ENCODE results near the gene GATD1. TPM values are rescaled to one million over a fixed set of nuclear protein-coding genes. Genes with fewer than 3 reads are reported as not detected.

GATD1 gene
- total RNA-seq, 1 donor from 2014 or later = 51.9 TPM

DNA sequence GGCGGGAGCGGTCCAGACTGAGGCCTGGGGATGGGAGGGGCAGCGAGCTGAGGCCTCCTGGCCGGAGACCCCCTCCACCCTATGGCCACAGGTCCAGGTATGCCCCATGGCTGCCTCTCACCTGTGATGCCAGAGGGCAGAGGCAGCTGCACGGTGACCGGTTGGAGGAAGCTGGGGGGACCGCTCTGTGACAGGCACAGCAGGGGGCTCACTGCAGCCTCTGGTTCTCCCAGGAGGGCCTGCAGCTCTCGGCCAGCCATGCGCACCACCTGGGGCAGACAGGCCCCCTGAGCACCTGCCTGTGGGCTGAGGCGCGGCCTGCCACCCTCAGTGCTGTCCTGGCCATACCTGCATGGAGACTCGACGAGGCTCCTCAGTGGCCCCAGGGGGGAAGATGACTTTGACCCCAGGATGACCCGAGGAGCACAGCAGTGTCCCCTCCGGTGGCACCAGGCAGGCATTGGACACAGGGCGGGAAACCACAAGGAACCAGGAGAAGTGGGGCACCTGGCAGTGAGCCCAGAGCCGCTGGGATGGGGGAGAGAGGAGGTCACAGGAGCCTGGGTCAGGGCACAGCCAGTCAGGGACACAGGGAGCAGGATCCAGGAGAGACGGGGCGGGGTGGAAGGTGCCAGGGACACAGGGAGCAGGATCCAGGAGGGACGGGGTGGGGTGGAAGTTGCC is 24.0 kb upstream of the GATD1 start:
- no peak overlapping the region for H3K4me2 ChIP-seq (ENCODE audit: low read length)
- H3K79me2 ChIP-seq (ENCODE audit: insufficient read depth, low read length) = peaks cover 23% of the 10 kb centered on the region
- H4K20me1 ChIP-seq (ENCODE audit: insufficient read depth, low read length) = peaks cover 30% of the 10 kb centered on the region
- no peaks in the 10 kb centered on the region for H3K27me3 ChIP-seq (ENCODE audit: insufficient read depth, low read length)
- no peak overlapping the region for H3K4me3 Mint-ChIP-seq (ENCODE audit: unreplicated experiment)
- H3K27ac Mint-ChIP-seq (ENCODE audit: unreplicated experiment) = no peak overlapping the region
- no peaks in the 10 kb centered on the region for H3K9me3 Mint-ChIP-seq (ENCODE audit: unreplicated experiment)
- H3K27me3 Mint-ChIP-seq (ENCODE audit: low read depth, unreplicated experiment) = no peaks in the 10 kb centered on the region
- DNase-seq (ENCODE audit: low read depth) = no peak
- H3K4me3 ChIP-seq (ENCODE audit: insufficient read depth, low read depth, low read length) = no peak overlapping the region
- H3K36me3 ChIP-seq (ENCODE audit: insufficient read depth, low read length) = no peaks in the 10 kb centered on the region
- TF ChIP-seq EZH2 (IDR thresholded peaks at IDR 0.05; ENCODE audit: insufficient read depth, low read length) (no peak), CTCF (IDR thresholded peaks at IDR 0.05; ENCODE audit: insufficient read depth, low read depth, low read length) (no peak)
- no peaks in the 10 kb centered on the region for H3K4me1 Mint-ChIP-seq (ENCODE audit: low read depth, unreplicated experiment)
- H3K9me3 ChIP-seq (ENCODE audit: insufficient read depth, low read depth, low read length) = no peaks in the 10 kb centered on the region
- no peak overlapping the region for H2AFZ ChIP-seq (ENCODE audit: low read depth, low read length)
- H3K27ac ChIP-seq (ENCODE audit: low read depth, low read length) = no peak overlapping the region
- H3K4me1 ChIP-seq (ENCODE audit: insufficient read depth, low read length) = peaks cover 32% of the 10 kb centered on the region
- FAIRE-seq = no peak
- no peaks in the 10 kb centered on the region for H3K36me3 Mint-ChIP-seq (ENCODE audit: low read depth, unreplicated experiment)
- no peak overlapping the region for H3K9ac ChIP-seq (ENCODE audit: low read length)

- TF ChIP-seq CTCF (IDR thresholded peaks at IDR 0.05; ENCODE audit: insufficient read depth, low read depth, low read length) = no peak
- TF ChIP-seq EZH2 (IDR thresholded peaks at IDR 0.05; ENCODE audit: insufficient read depth, low read length) = no peak
- no peaks in the 10 kb centered on the region for H3K27me3 Mint-ChIP-seq (ENCODE audit: low read depth, unreplicated experiment)
- Histone ChIP-seq H3K4me3 (ENCODE audit: insufficient read depth, low read depth, low read length) (no peak overlapping the region), H2AFZ (ENCODE audit: low read depth, low read length) (no peak overlapping the region), H3K4me2 (ENCODE audit: low read length) (no peak overlapping the region), H3K27ac (ENCODE audit: low read depth, low read length) (no peak overlapping the region), H3K9ac (ENCODE audit: low read length) (no peak overlapping the region), H3K9me3 (ENCODE audit: insufficient read depth, low read depth, low read length) (no peaks in the 10 kb centered on the region), H3K4me1 (ENCODE audit: insufficient read depth, low read length) (peaks cover 33% of the 10 kb centered on the region), H3K36me3 (ENCODE audit: insufficient read depth, low read length) (no peaks in the 10 kb centered on the region), H3K79me2 (ENCODE audit: insufficient read depth, low read length) (peaks cover 27% of the 10 kb centered on the region), H4K20me1 (ENCODE audit: insufficient read depth, low read length) (peaks cover 35% of the 10 kb centered on the region), H3K27me3 (ENCODE audit: insufficient read depth, low read length) (no peaks in the 10 kb centered on the region)
- H3K36me3 Mint-ChIP-seq (ENCODE audit: low read depth, unreplicated experiment) = no peaks in the 10 kb centered on the region
- H3K9me3 Mint-ChIP-seq (ENCODE audit: unreplicated experiment) = no peaks in the 10 kb centered on the region
- no peaks in the 10 kb centered on the region for H3K4me1 Mint-ChIP-seq (ENCODE audit: low read depth, unreplicated experiment)
- H3K27ac Mint-ChIP-seq (ENCODE audit: unreplicated experiment) = no peak overlapping the region
- H3K4me3 Mint-ChIP-seq (ENCODE audit: unreplicated experiment) = no peak overlapping the region
- DNase-seq (ENCODE audit: low read depth) (no peak), FAIRE-seq (no peak)
Observed at GRCh38 chr11:800473-800872, 23.2 kb upstream of the GATD1 start.

DNA sequence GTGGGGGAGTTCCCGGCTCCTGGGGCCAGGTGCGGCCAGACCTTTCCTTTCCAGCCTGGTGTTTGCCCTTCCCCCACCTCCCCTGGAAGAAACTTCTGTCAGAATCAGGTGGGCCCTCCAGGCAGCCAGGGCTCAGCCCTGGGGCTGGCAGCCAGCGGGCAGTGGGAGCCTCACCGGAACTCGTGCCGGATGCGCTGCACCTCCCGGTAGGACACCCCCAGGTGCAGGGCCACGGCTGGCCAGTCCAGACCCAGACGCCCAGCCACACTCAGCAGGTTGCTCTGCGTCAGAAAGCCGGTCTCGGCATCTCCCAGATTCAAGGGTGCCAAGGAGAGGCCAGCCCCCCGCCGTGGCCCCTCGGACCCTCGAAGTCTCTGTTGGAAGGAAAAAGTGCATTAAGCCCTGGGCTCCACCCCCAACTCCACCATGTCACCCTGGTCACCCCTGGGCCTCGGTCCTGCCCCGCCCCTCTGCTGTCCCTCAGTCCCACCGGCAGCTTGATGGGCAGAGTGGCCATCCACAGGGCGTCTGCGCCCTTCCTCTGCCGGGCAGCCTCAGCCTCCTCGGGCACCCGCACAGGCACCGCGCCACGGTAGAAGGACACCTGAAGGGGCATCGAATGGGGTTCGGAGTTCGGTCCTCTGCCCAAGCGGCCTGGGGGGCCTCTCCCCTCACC is 22.5 kb upstream of the GATD1 start:
- Histone ChIP-seq H3K4me2 (ENCODE audit: low read length) (no peak overlapping the region), H3K9me3 (ENCODE audit: insufficient read depth, low read depth, low read length) (no peaks in the 10 kb centered on the region), H4K20me1 (ENCODE audit: insufficient read depth, low read length) (peaks cover 42% of the 10 kb centered on the region), H3K4me1 (ENCODE audit: insufficient read depth, low read length) (peaks cover 31% of the 10 kb centered on the region), H2AFZ (ENCODE audit: low read depth, low read length) (no peak overlapping the region), H3K36me3 (ENCODE audit: insufficient read depth, low read length) (no peaks in the 10 kb centered on the region), H3K27ac (ENCODE audit: low read depth, low read length) (no peak overlapping the region), H3K9ac (ENCODE audit: low read length) (no peak overlapping the region), H3K27me3 (ENCODE audit: insufficient read depth, low read length) (no peaks in the 10 kb centered on the region), H3K4me3 (ENCODE audit: insufficient read depth, low read depth, low read length) (no peak overlapping the region), H3K79me2 (ENCODE audit: insufficient read depth, low read length) (peaks cover 27% of the 10 kb centered on the region)
- H3K36me3 Mint-ChIP-seq (ENCODE audit: low read depth, unreplicated experiment) = no peaks in the 10 kb centered on the region
- H3K4me1 Mint-ChIP-seq (ENCODE audit: low read depth, unreplicated experiment) = no peaks in the 10 kb centered on the region
- FAIRE-seq (no peak), DNase-seq (ENCODE audit: low read depth) (no peak)
- H3K27ac Mint-ChIP-seq (ENCODE audit: unreplicated experiment) = no peak overlapping the region
- no peak overlapping the region for H3K4me3 Mint-ChIP-seq (ENCODE audit: unreplicated experiment)
- H3K9me3 Mint-ChIP-seq (ENCODE audit: unreplicated experiment) = no peaks in the 10 kb centered on the region
- no peaks in the 10 kb centered on the region for H3K27me3 Mint-ChIP-seq (ENCODE audit: low read depth, unreplicated experiment)
- no peak for TF ChIP-seq EZH2 (IDR thresholded peaks at IDR 0.05; ENCODE audit: insufficient read depth, low read length)
- TF ChIP-seq CTCF (IDR thresholded peaks at IDR 0.05; ENCODE audit: insufficient read depth, low read depth, low read length) = no peak
